Coronary artery (tissue), 2 donors: ENCODE results near the gene HSDL2.

Source experiments
- DNase-seq: peaks from one replicate; pipeline ENCODE4 v3.0.0-alpha.2; 2017; ENCODE audit warnings: low spot score
- H3K27ac ChIP-seq, 2 donors: fragments of 200-600 bp; sonication (generic); one replicate each; pipeline ENCODE4 v1.5.1; 2016 to 2019
- H3K4me3 ChIP-seq: fragments of 200-600 bp; sonication (generic); 2 replicates; pipeline ENCODE4 v1.5.1; 2016; ENCODE audit warnings: mild to moderate bottlenecking, moderate library complexity
- CTCF ChIP-seq: fragments of 200-600 bp; sonication (generic); IDR thresholded peaks from one replicate; pipeline ENCODE4 v1.5.1; 2019; ENCODE audit warnings: antibody characterized with exemption

The HSDL2 gene

DNA sequence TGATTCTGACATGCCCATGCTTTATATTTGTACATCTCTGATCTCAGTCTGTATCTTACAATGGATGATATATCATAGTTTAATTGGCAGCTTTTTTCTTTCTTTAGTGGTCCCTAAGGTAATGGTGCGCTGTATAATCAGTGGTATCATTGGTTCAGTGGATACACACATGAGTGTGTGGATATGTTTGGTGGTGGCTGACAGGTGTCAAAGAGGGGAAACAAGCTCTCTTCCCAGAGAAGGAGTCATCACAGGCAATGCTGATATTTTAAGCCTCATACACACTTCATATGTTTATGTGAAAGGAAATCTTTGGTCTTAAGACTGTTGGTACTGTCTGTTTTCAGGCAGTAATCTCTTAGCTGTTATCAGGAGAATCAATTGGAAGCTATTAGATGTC is 54.6 kb downstream of the HSDL2 start:
- DNase-seq: no peak
- no peak for TF ChIP-seq CTCF
- H3K4me3 ChIP-seq: no peak overlapping the region
- no peak overlapping the region for H3K27ac ChIP-seq

DNA sequence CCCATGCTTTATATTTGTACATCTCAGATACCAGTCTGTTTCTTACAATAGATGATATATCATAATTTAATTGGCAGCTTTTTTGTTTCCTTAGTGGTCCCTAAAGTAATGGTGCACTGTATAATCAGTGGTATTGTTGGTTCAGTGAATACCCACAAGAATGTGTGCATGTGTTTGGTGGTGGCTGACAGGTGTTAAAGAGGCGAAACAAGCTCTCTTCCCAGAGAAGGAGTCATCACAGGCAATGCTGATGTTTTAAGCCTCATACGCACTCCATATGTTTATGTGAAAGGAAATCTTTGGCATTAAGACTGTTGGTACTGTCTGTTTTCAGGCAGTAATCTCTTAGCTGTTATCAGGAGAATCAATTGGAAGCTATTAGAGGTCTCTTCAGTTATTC is 57.5 kb downstream of the HSDL2 start:
- no peak for TF ChIP-seq CTCF
- Histone ChIP-seq H3K27ac (no peak overlapping the region), H3K4me3 (no peak overlapping the region)
- DNase-seq: no peak

DNA sequence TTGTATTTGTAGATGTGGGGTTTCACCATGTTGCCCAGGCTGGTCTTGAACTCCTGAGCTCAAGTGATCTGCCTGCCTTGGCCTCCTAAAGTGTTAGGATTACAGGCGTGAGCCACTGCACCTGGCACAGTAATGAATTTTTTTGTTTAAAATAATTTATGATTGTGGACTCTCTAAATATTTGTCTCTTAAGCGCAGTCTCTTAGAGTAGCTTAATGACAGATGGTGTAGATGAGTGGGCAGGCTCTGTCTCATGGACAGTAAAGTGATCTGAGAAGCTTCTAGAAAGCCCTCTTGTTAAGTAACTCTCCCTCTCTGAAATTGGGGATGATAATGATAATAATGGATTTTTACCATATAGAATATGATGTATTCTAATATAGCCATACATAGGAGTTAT is 59.3 kb downstream of the HSDL2 start:
- Histone ChIP-seq H3K27ac (no peak overlapping the region), H3K4me3 (no peak overlapping the region)
- DNase-seq: no peak
- no peak for TF ChIP-seq CTCF

- DNase-seq: no peak
- no peak overlapping the region for H3K27ac ChIP-seq
- H3K4me3 ChIP-seq: no peak overlapping the region
- no peak for TF ChIP-seq CTCF
These were observed 59.9 kb downstream of the HSDL2 start for GRCh38 chr9:112439825-112440224.

- peak; percentile 22 for TF ChIP-seq CTCF
- Histone ChIP-seq H3K27ac (no peak overlapping the region), H3K4me3 (no peak overlapping the region)
- no peak for DNase-seq
These were observed 63.3 kb downstream of the HSDL2 start for GRCh38 chr9:112443200-112443599.

DNA sequence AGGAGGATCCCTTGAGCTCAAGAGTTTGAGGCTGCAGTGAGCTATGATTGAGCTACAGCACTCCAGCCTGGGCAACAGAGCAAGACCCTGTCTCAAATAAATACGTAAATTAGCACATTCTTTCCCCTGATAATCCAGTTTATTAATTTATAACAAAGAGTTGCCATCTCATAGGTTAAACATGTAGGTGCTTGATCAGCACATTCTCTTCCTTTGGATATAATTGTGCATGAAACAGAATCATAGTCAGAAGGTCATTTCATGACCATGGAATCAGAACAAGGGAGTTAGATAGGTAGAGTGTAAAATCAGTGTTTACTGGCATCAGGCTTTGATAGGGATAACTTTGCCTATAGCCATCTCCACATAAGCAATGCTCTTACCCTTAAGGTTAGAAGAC is 63.7 kb downstream of the HSDL2 start:
- TF ChIP-seq CTCF: no peak
- Histone ChIP-seq H3K4me3 (no peak overlapping the region), H3K27ac (no peak overlapping the region)
- DNase-seq: no peak

DNA sequence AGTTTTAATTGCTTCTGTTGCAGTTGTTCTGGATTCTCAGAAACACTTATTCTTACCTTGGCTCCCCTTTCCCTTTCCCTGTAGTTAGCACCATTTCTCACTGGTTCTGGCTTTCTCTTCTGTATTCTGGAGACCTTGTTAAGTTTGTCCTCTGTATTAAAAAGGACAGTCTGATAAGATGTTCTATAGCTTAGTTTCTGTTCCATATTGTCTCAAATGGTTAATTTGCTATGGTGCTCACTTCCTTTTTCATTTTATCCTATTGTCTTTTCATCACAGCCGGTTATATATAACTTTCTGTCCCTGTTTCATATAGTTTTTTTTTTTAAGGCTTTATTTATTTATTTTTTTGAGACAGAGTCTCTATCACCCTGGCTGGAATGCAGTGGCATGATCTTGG is 65.3 kb downstream of the HSDL2 start:
- Histone ChIP-seq H3K4me3 (no peak overlapping the region), H3K27ac (no peak overlapping the region)
- no peak for TF ChIP-seq CTCF
- DNase-seq: no peak
